GM12892 (cell line): Measurements from ENCODE around the gene FANCC.
A peak's percentile ranks its signal among the peaks of the same experiment; 100 is the strongest.

ENCODE experiments used
- DNase-seq: peaks from one replicate; pipeline ENCODE4 v3.0.0; 2011; ENCODE audit not compliant: insufficient read length
- FAIRE-seq: peaks from 2 replicates; lab custom pipeline; 2011; peaks lifted over from hg19 to GRCh38; lab: Jason Lieb, UNC
- POLR2A ChIP-seq: IDR thresholded peaks from 2 replicates; pipeline ENCODE4 v1.6.1; 2011; ENCODE audit warnings: low read depth, low read length, control low read depth
- POLR2AphosphoS5 ChIP-seq: IDR thresholded peaks from 2 replicates; pipeline ENCODE4 v1.6.1; 2011; ENCODE audit warnings: low read depth, low read length, control low read depth
- TAF1 ChIP-seq: IDR thresholded peaks from 2 replicates; pipeline ENCODE4 v1.6.1; 2011; ENCODE audit warnings: low read depth, mild to moderate bottlenecking, control low read depth, low read length, borderline replicate concordance

Gene FANCC

GRCh38 chr9:95116002-95116807 is 201.3 kb downstream of the FANCC start:
- FAIRE-seq (no peak), DNase-seq (no peak)
- TF ChIP-seq POLR2AphosphoS5 (no peak), TAF1 (no peak), POLR2A (no peak)

- FAIRE-seq (no peak), DNase-seq (no peak)
- TF ChIP-seq POLR2AphosphoS5 (no peak), TAF1 (no peak), POLR2A (no peak)
Observed at GRCh38 chr9:95115104-95115503, 202.4 kb downstream of the FANCC start.

- FAIRE-seq, result peak; percentile 30
- DNase-seq, result no peak
- TF ChIP-seq POLR2AphosphoS5 (no peak), POLR2A (no peak), TAF1 (no peak)
Observed at GRCh38 chr9:95112436-95113280, 204.9 kb downstream of the FANCC start.

- no peak for TF ChIP-seq POLR2A
- no peak for TF ChIP-seq POLR2AphosphoS5
- TF ChIP-seq TAF1, result no peak
- no peak for FAIRE-seq
- no peak for DNase-seq
Observed at GRCh38 chr9:95111716-95112115, 205.8 kb downstream of the FANCC start.

- no peak for DNase-seq
Observed at GRCh38 chr9:95110921-95111525, 206.5 kb downstream of the FANCC start.

GRCh38 chr9:95109456-95109855 is 208.1 kb downstream of the FANCC start:
- no peak for TF ChIP-seq TAF1
- no peak for TF ChIP-seq POLR2AphosphoS5
- TF ChIP-seq POLR2A, result no peak
- FAIRE-seq, result no peak
- no peak for DNase-seq

More at GRCh38 chr9:95110921-95111525, 206.5 kb downstream of the FANCC start:
- TF ChIP-seq POLR2AphosphoS5 (no peak), TAF1 (no peak), POLR2A (no peak)
- no peak for FAIRE-seq

- FAIRE-seq, result no peak
- no peak for TF ChIP-seq TAF1
Observed at GRCh38 chr9:95108777-95109176, 208.7 kb downstream of the FANCC start.

GRCh38 chr9:95107976-95108375 is 209.5 kb downstream of the FANCC start:
- FAIRE-seq (no peak), DNase-seq (no peak)
- TF ChIP-seq POLR2AphosphoS5, result no peak
- no peak for TF ChIP-seq TAF1
- TF ChIP-seq POLR2A, result no peak

More at GRCh38 chr9:95108777-95109176, 208.7 kb downstream of the FANCC start:
- no peak for DNase-seq

- no peak for FAIRE-seq
- DNase-seq, result no peak
- TF ChIP-seq POLR2A, result no peak
Observed at GRCh38 chr9:95107001-95107749, 210.3 kb downstream of the FANCC start.

- FAIRE-seq, result no peak
- TF ChIP-seq POLR2A (no peak), POLR2AphosphoS5 (no peak), TAF1 (no peak)
- no peak for DNase-seq
Observed at GRCh38 chr9:95105519-95106287, 211.8 kb downstream of the FANCC start.

- TF ChIP-seq TAF1 (no peak), POLR2AphosphoS5 (no peak), POLR2A (no peak)
- FAIRE-seq, result no peak
- no peak for DNase-seq
Observed at GRCh38 chr9:95104980-95105379, 212.5 kb downstream of the FANCC start.
